CD8-positive, alpha-beta memory T cell (primary cell): ENCODE results near the gene ACTL6A. TPM values are rescaled to one million over a fixed set of nuclear protein-coding genes. Genes with fewer than 3 reads are reported as not detected.

ENCODE experiments used
- CTCF ChIA-PET: fragments of 350-600 bp; sonication (Branson Sonifier 250); formaldehyde crosslinking; loops from one replicate; lab custom pipeline; 2021; ENCODE audit warnings: antibody characterized with exemption; lab: Charles Lee
- POLR2A ChIA-PET: fragments of 350-600 bp; sonication (Branson Sonifier 250); formaldehyde crosslinking; loops from one replicate; lab custom pipeline; 2021; ENCODE audit warnings: antibody characterized with exemption; lab: Charles Lee
- DNase-seq, 5 donors: peaks; one replicate each; pipeline versions ENCODE4 v3.0.0 to v3.0.0-alpha.2; 2020 to 2022; ENCODE audit warnings: mixed read lengths in 1 of 5
- H3K27ac ChIP-seq: one replicate; pipeline ENCODE4 v1.7.0; 2013; ENCODE audit warnings: low read depth, mild to moderate bottlenecking, low read length, moderate library complexity
- H3K27me3 ChIP-seq: 2 replicates; pipeline ENCODE4 v1.7.0; 2013; ENCODE audit warnings: low read length, mild to moderate bottlenecking; ENCODE audit not compliant: insufficient read depth, poor library complexity, severe bottlenecking
- H3K36me3 ChIP-seq: 2 replicates; pipeline ENCODE4 v1.7.0; 2013; ENCODE audit warnings: mild to moderate bottlenecking, low read length, moderate library complexity; ENCODE audit not compliant: insufficient read depth
- H3K4me1 ChIP-seq: 2 replicates; pipeline ENCODE4 v1.7.0; 2013; ENCODE audit warnings: mild to moderate bottlenecking, low read length, moderate library complexity; ENCODE audit not compliant: insufficient read depth
- H3K4me3 ChIP-seq: 2 replicates; pipeline ENCODE4 v1.7.0; 2013; ENCODE audit warnings: mild to moderate bottlenecking, low read length
- H3K9me3 ChIP-seq: 2 replicates; pipeline ENCODE4 v1.7.0; 2013; ENCODE audit warnings: mild to moderate bottlenecking, low read length
- H3K27ac Mint-ChIP-seq, 8 donors: one replicate each; pipeline ENCODE4 v1.8.0; 2020 to 2021; ENCODE audit warnings: mixed read lengths in 8 of 8, mild to moderate bottlenecking in 6 of 8, inconsistent platforms in 3 of 8, moderate library complexity in 3 of 8
- H3K27me3 Mint-ChIP-seq, 2 donors: one replicate each; pipeline ENCODE4 v1.8.0; 2020 to 2021; ENCODE audit warnings: mixed read lengths in 2 of 2, mild to moderate bottlenecking in 1 of 2, moderate library complexity in 1 of 2
- H3K36me3 Mint-ChIP-seq, 3 donors: one replicate each; pipeline ENCODE4 v1.8.0; 2020 to 2021; ENCODE audit warnings: mixed read lengths in 3 of 3, inconsistent platforms in 1 of 3, mild to moderate bottlenecking in 1 of 3
- H3K4me1 Mint-ChIP-seq, 3 donors: one replicate each; pipeline ENCODE4 v1.8.0; 2020 to 2021; ENCODE audit warnings: mixed read lengths in 3 of 3, inconsistent platforms in 1 of 3, mild to moderate bottlenecking in 1 of 3
- H3K4me3 Mint-ChIP-seq, 7 donors: one replicate each; pipeline ENCODE4 v1.8.0; 2020 to 2021; ENCODE audit warnings: mixed read lengths in 7 of 7, mild to moderate bottlenecking in 6 of 7, moderate library complexity in 4 of 7, inconsistent platforms in 2 of 7
- H3K9me3 Mint-ChIP-seq, 5 donors: one replicate each; pipeline ENCODE4 v1.8.0; 2020 to 2022; ENCODE audit warnings: mixed read lengths in 5 of 5, mild to moderate bottlenecking in 3 of 5, moderate library complexity in 2 of 5, inconsistent platforms in 1 of 5
- polyA plus RNA-seq: library from polyadenylated mRNA; unstranded; fragments of 300-500 nt; fragmentation: Illumina TruSeq; gene quantifications from one replicate; pipeline ENCODE4 v1.2.3, GENCODE V29; 2021
- total RNA-seq, 2 experiments: library from RNA; stranded (reverse); gene quantifications; one replicate each; pipeline ENCODE4 v1.2.3, GENCODE V29; 2021

The ACTL6A gene
- total and polyA plus RNA-seq, 3 experiments from 2014 or later: 46.8 to 107 (median 96.9) TPM

DNA sequence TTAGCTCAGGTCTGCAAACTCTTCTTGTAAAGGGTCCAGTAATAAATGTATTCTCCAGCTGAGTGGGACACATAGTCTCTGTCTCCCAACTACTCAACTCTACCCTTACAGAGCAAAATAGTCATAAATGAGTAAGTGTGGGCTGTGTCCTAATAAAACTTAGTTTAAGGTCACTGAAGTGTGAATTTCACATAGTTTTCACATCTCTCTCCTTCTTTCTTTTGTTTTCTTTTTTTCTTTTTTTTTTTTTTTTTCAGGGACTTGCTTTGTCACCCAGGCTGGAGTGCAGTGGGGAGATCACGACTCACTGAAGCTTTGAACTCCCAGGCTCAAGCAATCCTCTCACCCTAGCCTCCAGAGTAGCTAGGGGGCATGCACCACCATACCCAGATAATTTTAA, 1.9 kb upstream of the ACTL6A start:
- Histone ChIP-seq H3K9me3 (no peaks in the 10 kb centered on the region), H3K4me3 (no peak overlapping the region), H3K4me1 (peaks cover 17% of the 10 kb centered on the region), H3K27me3 (no peaks in the 10 kb centered on the region), H3K36me3 (no peaks in the 10 kb centered on the region), H3K27ac (no peak overlapping the region)
- ChIA-PET CTCF (interaction anchor here (0.7 kb wide), 1 partner anchor 110 kb away, joined by 3 read pairs; the partner anchor contains the start of gene GNB4), POLR2A (no interaction called here)
- no peak overlapping the region for H3K27ac Mint-ChIP-seq
- H3K36me3 Mint-ChIP-seq: peaks cover 0 to 9% (median 0%) of the 10 kb centered on the region in 3 donors
- no peak overlapping the region for H3K4me3 Mint-ChIP-seq
- peaks cover 22 to 29% (median 23%) of the 10 kb centered on the region in 3 donors for H3K4me1 Mint-ChIP-seq
- no peaks in the 10 kb centered on the region for H3K9me3 Mint-ChIP-seq
- peaks cover 0 to 7% of the 10 kb centered on the region in 2 donors for H3K27me3 Mint-ChIP-seq
- no peak for DNase-seq

DNA sequence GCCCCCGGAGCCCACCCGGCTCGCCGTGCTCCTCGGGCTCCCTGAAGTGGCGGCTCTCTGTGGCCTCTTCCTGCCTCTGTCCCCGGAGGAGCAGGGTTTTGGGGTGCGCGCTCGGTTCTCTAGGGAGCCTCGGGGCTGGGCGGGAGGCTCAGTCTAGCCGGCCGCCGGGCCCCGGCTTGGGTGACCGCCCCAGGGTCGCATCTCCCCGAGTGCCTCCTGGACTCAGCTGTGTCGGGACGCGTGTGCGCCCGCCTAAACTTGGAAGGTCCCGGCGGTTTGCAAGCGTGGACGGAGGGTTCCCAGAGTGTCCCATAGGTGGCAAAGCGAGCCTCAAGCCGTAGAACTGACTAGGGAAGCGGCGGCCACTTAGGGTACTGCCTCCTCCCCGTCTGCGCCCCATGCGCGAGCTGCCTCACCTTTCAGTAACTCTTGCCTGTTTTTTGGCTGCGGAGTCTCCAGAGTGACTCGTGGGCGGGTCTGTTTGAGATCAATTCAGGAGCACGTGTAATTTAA, 601 bp downstream of the ACTL6A start:
- Mint-ChIP-seq H3K27ac (peak overlapping the region; percentile 70 to 97 (median 88)), H3K4me1 (peaks cover 25 to 42% (median 29%) of the 10 kb centered on the region in 3 donors), H3K27me3 (peaks cover 0 to 5% of the 10 kb centered on the region in 2 donors), H3K36me3 (peaks cover 0 to 9% (median 0%) of the 10 kb centered on the region in 3 donors), H3K4me3 (peak overlapping the region; percentile 89 to 100 (median 100)), H3K9me3 (no peaks in the 10 kb centered on the region)
- POLR2A ChIA-PET: interaction anchor here (1.9 kb wide), 1 partner anchor 41 kb away, joined by 5 read pairs; the partner anchor contains the start of genes MRPL47 and NDUFB5
- no peaks in the 10 kb centered on the region for H3K36me3 ChIP-seq
- CTCF ChIA-PET: interaction anchor here (1.0 to 2.1 kb wide), 6 partner anchors 15 to 173 kb away, joined by 3 to 5 read pairs (median 4); partner anchors contain the start of gene USP13
- peak; percentile 48 to 76 (median 57) for DNase-seq
- no peaks in the 10 kb centered on the region for H3K27me3 ChIP-seq
- peak overlapping the region; percentile 57 for H3K27ac ChIP-seq
- H3K4me3 ChIP-seq: peak overlapping the region; percentile 59
- H3K9me3 ChIP-seq: no peaks in the 10 kb centered on the region
- H3K4me1 ChIP-seq: peaks cover 19% of the 10 kb centered on the region

- peaks cover 0 to 5% of the 10 kb centered on the region in 2 donors for H3K27me3 Mint-ChIP-seq
- DNase-seq: no peak
- peak overlapping the region in 5 of 8 donors; percentile 1 to 47 (median 32) for H3K27ac Mint-ChIP-seq
- H3K4me3 Mint-ChIP-seq: peak overlapping the region in 2 of 7 donors; percentile 2 to 9
- H3K27ac ChIP-seq: no peak overlapping the region
- H3K36me3 Mint-ChIP-seq: peaks cover 0 to 17% (median 3%) of the 10 kb centered on the region in 3 donors
- peaks cover 7% of the 10 kb centered on the region for H3K36me3 ChIP-seq
- ChIA-PET POLR2A (no interaction called here), CTCF (interaction anchor here (1.4 to 1.7 kb wide), 2 partner anchors 13 to 550 kb away, joined by 3 to 4 read pairs; no protein-coding TSS in a partner anchor)
- H3K4me1 ChIP-seq: peaks cover 19% of the 10 kb centered on the region
- H3K4me1 Mint-ChIP-seq: peaks cover 31 to 47% (median 36%) of the 10 kb centered on the region in 3 donors
- H3K9me3 Mint-ChIP-seq: no peaks in the 10 kb centered on the region
- no peaks in the 10 kb centered on the region for H3K9me3 ChIP-seq
- H3K4me3 ChIP-seq: no peak overlapping the region
- no peaks in the 10 kb centered on the region for H3K27me3 ChIP-seq
Measured at GRCh38 chr3:179565496-179565895, 2.8 kb downstream of the ACTL6A start.

- H3K9me3 Mint-ChIP-seq: no peaks in the 10 kb centered on the region
- no peaks in the 10 kb centered on the region for H3K27me3 Mint-ChIP-seq
- peaks cover 41% of the 10 kb centered on the region for H3K36me3 ChIP-seq
- H3K4me3 ChIP-seq: no peak overlapping the region
- H3K36me3 Mint-ChIP-seq: peaks cover 3 to 67% (median 12%) of the 10 kb centered on the region in 3 donors
- no peak overlapping the region for H3K4me3 Mint-ChIP-seq
- peak overlapping the region in 1 of 8 donors; percentile 54 for H3K27ac Mint-ChIP-seq
- no peak overlapping the region for H3K27ac ChIP-seq
- CTCF ChIA-PET: interaction anchor here (1.2 kb wide), 1 partner anchor 18 kb away, joined by 3 read pairs; the partner anchor contains the start of gene ACTL6A
- H3K9me3 ChIP-seq: no peaks in the 10 kb centered on the region
- no peaks in the 10 kb centered on the region for H3K4me1 ChIP-seq
- no peak for DNase-seq
- POLR2A ChIA-PET: no interaction called here
- H3K27me3 ChIP-seq: no peaks in the 10 kb centered on the region
- no peaks in the 10 kb centered on the region for H3K4me1 Mint-ChIP-seq
Measured at GRCh38 chr3:179580992-179581391, 18.3 kb downstream of the ACTL6A start.

- Histone ChIP-seq H3K36me3 (peaks cover 22% of the 10 kb centered on the region), H3K9me3 (no peaks in the 10 kb centered on the region), H3K4me1 (no peaks in the 10 kb centered on the region), H3K4me3 (no peak overlapping the region), H3K27me3 (no peaks in the 10 kb centered on the region), H3K27ac (no peak overlapping the region)
- Mint-ChIP-seq H3K4me3 (no peak overlapping the region), H3K9me3 (no peaks in the 10 kb centered on the region), H3K36me3 (peaks cover 0 to 75% (median 12%) of the 10 kb centered on the region in 3 donors), H3K4me1 (no peaks in the 10 kb centered on the region), H3K27me3 (no peaks in the 10 kb centered on the region), H3K27ac (peak overlapping the region in 3 of 8 donors; percentile 39 to 69 (median 63))
- CTCF ChIA-PET: interaction anchor here (1.2 kb wide), 1 partner anchor 21 kb away, joined by 3 read pairs; no protein-coding TSS in a partner anchor
- no peak for DNase-seq
- POLR2A ChIA-PET: no interaction called here
Measured at GRCh38 chr3:179589143-179589542, 26.4 kb downstream of the ACTL6A start.

DNA sequence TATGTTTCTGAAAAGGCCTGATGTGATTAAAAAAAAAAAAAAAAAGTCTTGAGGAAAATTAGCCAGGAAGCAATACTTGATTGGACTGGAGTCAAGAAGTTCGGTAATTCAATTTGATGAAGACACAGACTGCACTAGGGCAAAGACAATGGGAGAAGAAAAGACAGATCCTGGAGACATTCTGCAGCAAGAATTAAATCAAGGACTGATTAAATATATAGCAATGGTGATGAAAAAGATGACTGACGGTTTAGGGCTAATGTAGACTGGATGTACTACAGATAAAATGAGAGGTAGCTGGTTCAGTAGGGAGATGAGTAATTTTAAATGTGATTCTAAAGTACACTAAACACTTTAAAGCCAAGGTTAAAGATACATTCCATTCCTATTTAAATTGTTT, 27.9 kb downstream of the ACTL6A start:
- Mint-ChIP-seq H3K4me3 (no peak overlapping the region), H3K9me3 (no peaks in the 10 kb centered on the region), H3K4me1 (peaks cover 0 to 2% (median 0%) of the 10 kb centered on the region in 3 donors), H3K27ac (peak overlapping the region in 3 of 8 donors; percentile 6 to 52 (median 47)), H3K36me3 (peaks cover 0 to 81% (median 12%) of the 10 kb centered on the region in 3 donors), H3K27me3 (no peaks in the 10 kb centered on the region)
- Histone ChIP-seq H3K27ac (no peak overlapping the region), H3K4me1 (no peaks in the 10 kb centered on the region), H3K27me3 (no peaks in the 10 kb centered on the region), H3K9me3 (no peaks in the 10 kb centered on the region), H3K4me3 (no peak overlapping the region), H3K36me3 (peaks cover 24% of the 10 kb centered on the region)
- ChIA-PET CTCF (interaction anchor here (1.4 kb wide), 1 partner anchor 16 kb away, joined by 3 read pairs; no protein-coding TSS in a partner anchor), POLR2A (no interaction called here)
- DNase-seq: no peak

DNA sequence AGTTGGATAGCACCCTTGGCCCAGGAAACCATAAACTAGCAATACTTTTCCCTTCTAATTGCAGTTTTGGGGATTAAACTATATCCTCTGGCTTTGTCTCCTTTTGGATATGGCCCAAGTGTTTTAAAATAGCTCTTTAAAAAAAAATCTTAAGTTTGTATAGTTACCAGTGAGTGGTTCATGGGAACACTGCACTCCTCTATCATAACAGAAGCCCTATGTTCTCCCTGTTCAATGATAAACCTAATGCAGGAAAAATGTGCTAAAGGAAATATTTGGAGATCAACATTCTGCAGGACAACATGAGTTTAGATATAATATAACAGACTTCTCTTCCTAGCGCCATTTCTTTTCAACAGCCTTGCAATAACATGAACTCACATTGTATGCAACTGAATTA, 28.6 kb downstream of the ACTL6A start:
- peak overlapping the region in 1 of 8 donors; percentile 46 for H3K27ac Mint-ChIP-seq
- ChIA-PET POLR2A (no interaction called here), CTCF (interaction anchor here (1.4 kb wide), 1 partner anchor 16 kb away, joined by 3 read pairs; no protein-coding TSS in a partner anchor)
- H3K4me3 Mint-ChIP-seq: no peak overlapping the region
- peaks cover 27% of the 10 kb centered on the region for H3K36me3 ChIP-seq
- no peak for DNase-seq
- no peaks in the 10 kb centered on the region for H3K27me3 ChIP-seq
- no peaks in the 10 kb centered on the region for H3K9me3 Mint-ChIP-seq
- H3K4me3 ChIP-seq: no peak overlapping the region
- no peaks in the 10 kb centered on the region for H3K4me1 ChIP-seq
- H3K4me1 Mint-ChIP-seq: peaks cover 0 to 4% (median 0%) of the 10 kb centered on the region in 3 donors
- H3K27ac ChIP-seq: no peak overlapping the region
- H3K36me3 Mint-ChIP-seq: peaks cover 0 to 79% (median 11%) of the 10 kb centered on the region in 3 donors
- no peaks in the 10 kb centered on the region for H3K9me3 ChIP-seq
- no peaks in the 10 kb centered on the region for H3K27me3 Mint-ChIP-seq

GRCh38 chr3:179599531-179599930, 36.8 kb downstream of the ACTL6A start:
- Mint-ChIP-seq H3K4me3 (peak overlapping the region in 1 of 7 donors; percentile 35), H3K4me1 (peaks cover 17 to 35% (median 20%) of the 10 kb centered on the region in 3 donors), H3K27ac (peak overlapping the region in 1 of 8 donors; percentile 1), H3K27me3 (peaks cover 0 to 3% of the 10 kb centered on the region in 2 donors), H3K9me3 (no peaks in the 10 kb centered on the region), H3K36me3 (peaks cover 4 to 74% (median 10%) of the 10 kb centered on the region in 3 donors)
- H3K36me3 ChIP-seq: peaks cover 28% of the 10 kb centered on the region
- POLR2A ChIA-PET: interaction anchor here (0.7 kb wide), 1 partner anchor 278 kb away, joined by 3 read pairs; no protein-coding TSS in a partner anchor
- H3K9me3 ChIP-seq: no peaks in the 10 kb centered on the region
- H3K27me3 ChIP-seq: no peaks in the 10 kb centered on the region
- DNase-seq: no peak
- CTCF ChIA-PET: no interaction called here
- H3K4me1 ChIP-seq: peaks cover 11% of the 10 kb centered on the region
- H3K4me3 ChIP-seq: no peak overlapping the region
- H3K27ac ChIP-seq: no peak overlapping the region
